Breast epithelium (tissue), 4 donors: Measurements from ENCODE around the gene GPR22. TPM values are rescaled to one million over a fixed set of nuclear protein-coding genes. Genes with fewer than 3 reads are reported as not detected.

ENCODE experiments used
- DNase-seq, 2 donors: peaks; one replicate each; pipeline ENCODE4 v3.0.0-alpha.2; 2019; ENCODE audit warnings: low spot score in 2 of 2
- H3K27ac ChIP-seq, 2 donors: fragments of 200-600 bp; sonication (generic) in 1 of 2; one replicate each; pipeline ENCODE4 v1.5.1; 2016 to 2019; ENCODE audit warnings: mild to moderate bottlenecking in 1 of 2
- H3K27me3 ChIP-seq, 2 donors: fragments of 200-600 bp; sonication (generic) in 1 of 2; one replicate each; pipeline versions ENCODE4 v1.5.1 to v1.6.0; 2017 to 2019; ENCODE audit warnings: control low read depth in 1 of 2, mild to moderate bottlenecking in 1 of 2
- H3K36me3 ChIP-seq: fragments of 200-600 bp; one replicate; pipeline ENCODE4 v1.5.1; 2019
- H3K4me1 ChIP-seq, 2 donors: fragments of 200-600 bp; sonication (generic); one replicate each; pipeline ENCODE4 v1.5.1; 2016 to 2019; ENCODE audit warnings: control low read depth in 1 of 2
- H3K4me3 ChIP-seq, 3 donors: fragments of 200-600 bp; sonication (generic); 1 replicate in 2 of 3; 2 replicates in 1 of 3; pipeline ENCODE4 v1.5.1; 2016 to 2019; ENCODE audit warnings: mild to moderate bottlenecking in 3 of 3, moderate library complexity in 2 of 3
- H3K9me3 ChIP-seq, 2 donors: fragments of 200-600 bp; sonication (generic) in 1 of 2; one replicate each; pipeline ENCODE4 v1.5.1; 2016 to 2019; ENCODE audit warnings: control low read depth in 1 of 2
- CTCF ChIP-seq, 3 donors: fragments of 450-650 bp; IDR thresholded peaks; one replicate each; pipeline ENCODE4 v1.5.1; 2016 to 2017; ENCODE audit warnings: antibody characterized with exemption in 3 of 3, mild to moderate bottlenecking in 3 of 3, moderate library complexity in 3 of 3
- POLR2A ChIP-seq: fragments of 450-650 bp; IDR thresholded peaks from one replicate; pipeline ENCODE4 v1.6.1; 2016; ENCODE audit warnings: antibody characterized with exemption, mild to moderate bottlenecking, moderate library complexity
- POLR2AphosphoS5 ChIP-seq, 3 donors: sonication (generic); formaldehyde crosslinking; IDR thresholded peaks; one replicate each; pipeline ENCODE4 v1.6.1; 2017; ENCODE audit warnings: antibody characterized with exemption in 3 of 3
- intact Hi-C: fragments of 100-400 bp; cut with DNase I; formaldehyde crosslinking; loops from one replicate; pipeline ENCODE4 v1.15.1; 2023; ENCODE audit warnings: low total_unique reads
- total RNA-seq, 3 donors: library from RNA; depleted of rRNA; stranded (reverse); fragments of >200 nt; gene quantifications; one replicate each; pipeline ENCODE4 v1.1.0, GENCODE V29; 2016

The GPR22 gene
- total RNA-seq, 3 donors from 2014 or later = not detected

- Histone ChIP-seq H3K36me3 (no peaks in the 10 kb centered on the region), H3K27me3 (no peaks in the 10 kb centered on the region), H3K27ac (no peak overlapping the region), H3K4me1 (no peaks in the 10 kb centered on the region), H3K4me3 (no peak overlapping the region), H3K9me3 (no peaks in the 10 kb centered on the region)
- no peak for TF ChIP-seq POLR2A
- no peak for TF ChIP-seq POLR2AphosphoS5 (IDR thresholded peaks at IDR 0.05)
- no peak for TF ChIP-seq CTCF (IDR thresholded peaks at IDR 0.05)
- DNase-seq = no peak
- intact Hi-C loops = no loop called here
Measured at GRCh38 chr7:107446988-107447387, 22.9 kb upstream of the GPR22 start.

GRCh38 chr7:107450970-107451369, 18.9 kb upstream of the GPR22 start:
- intact Hi-C loops = no loop called here
- no peak for TF ChIP-seq POLR2A
- Histone ChIP-seq H3K36me3 (no peaks in the 10 kb centered on the region), H3K27ac (no peak overlapping the region), H3K4me3 (no peak overlapping the region), H3K27me3 (no peaks in the 10 kb centered on the region), H3K4me1 (no peaks in the 10 kb centered on the region), H3K9me3 (no peaks in the 10 kb centered on the region)
- no peak for DNase-seq

- Histone ChIP-seq H3K27me3 (no peaks in the 10 kb centered on the region), H3K4me1 (no peaks in the 10 kb centered on the region), H3K36me3 (no peaks in the 10 kb centered on the region), H3K4me3 (no peak overlapping the region), H3K9me3 (no peaks in the 10 kb centered on the region), H3K27ac (no peak overlapping the region)
- intact Hi-C loops = no loop called here
- TF ChIP-seq CTCF (IDR thresholded peaks at IDR 0.05) = no peak
- TF ChIP-seq POLR2A = no peak
- no peak for DNase-seq
Measured at GRCh38 chr7:107453388-107453787, 16.5 kb upstream of the GPR22 start.

- H3K9me3 ChIP-seq = no peaks in the 10 kb centered on the region
- no peaks in the 10 kb centered on the region for H3K27me3 ChIP-seq
- H3K27ac ChIP-seq = no peak overlapping the region
- TF ChIP-seq CTCF (IDR thresholded peaks at IDR 0.05) (no peak), POLR2A (no peak), POLR2AphosphoS5 (IDR thresholded peaks at IDR 0.05) (no peak)
- intact Hi-C loops = no loop called here
- H3K36me3 ChIP-seq = no peaks in the 10 kb centered on the region
- H3K4me1 ChIP-seq = no peaks in the 10 kb centered on the region
- H3K4me3 ChIP-seq = no peak overlapping the region
- DNase-seq = no peak
Measured at GRCh38 chr7:107461938-107462533, 7.8 kb upstream of the GPR22 start.

- H3K4me3 ChIP-seq = no peak overlapping the region
- TF ChIP-seq CTCF (IDR thresholded peaks at IDR 0.05) = peak; percentile 14 to 87 (median 75)
- no peak for TF ChIP-seq POLR2AphosphoS5 (IDR thresholded peaks at IDR 0.05)
- intact Hi-C loops = no loop called here
- peak; percentile 24 to 55 for DNase-seq
- H3K4me1 ChIP-seq = no peaks in the 10 kb centered on the region
- no peaks in the 10 kb centered on the region for H3K9me3 ChIP-seq
- no peaks in the 10 kb centered on the region for H3K36me3 ChIP-seq
- H3K27me3 ChIP-seq = no peaks in the 10 kb centered on the region
- H3K27ac ChIP-seq = no peak overlapping the region
Measured at GRCh38 chr7:107463139-107464078, 6.4 kb upstream of the GPR22 start.
